Caco-2 (cell line): Measurements from ENCODE around the gene SLC25A15. TPM values are rescaled to one million over a fixed set of nuclear protein-coding genes. Genes with fewer than 3 reads are reported as not detected.

Experiments used
- BruUV-seq: library from RNA; stranded (reverse); fragments of 400-500 nt; replicated peaks from 2 replicates; lab custom pipeline; 2021; lab: Mats Ljungman, UMichigan
- CTCF ChIA-PET: fragments of 300-600 bp; sonication (Branson Sonifier 250); formaldehyde crosslinking; loops from one replicate; lab custom pipeline; 2022; ENCODE audit warnings: antibody characterized with exemption; lab: Charles Lee
- POLR2A ChIA-PET: fragments of 300-600 bp; sonication (Branson Sonifier 250); formaldehyde crosslinking; loops from one replicate; lab custom pipeline; 2022; ENCODE audit warnings: antibody characterized with exemption; lab: Charles Lee
- DNase-seq, 2 experiments: peaks; one replicate each; pipeline versions ENCODE4 v3.0.0 to v3.0.0-alpha.2; 2020 to 2022
- H3K27me3 ChIP-seq: replicated peaks from 2 replicates; pipeline ENCODE4 v1.6.0; 2011; ENCODE audit warnings: low read length; ENCODE audit not compliant: control insufficient read depth, insufficient read depth
- H3K36me3 ChIP-seq: 2 replicates; pipeline ENCODE4 v1.5.1; 2011; ENCODE audit warnings: low read length; ENCODE audit not compliant: control insufficient read depth, insufficient read depth
- H3K4me1 ChIP-seq: fragments of 250-450 bp; sonication (Bioruptor Pico); 2 replicates; pipeline ENCODE4 v1.5.1; 2020; ENCODE audit warnings: mild to moderate bottlenecking
- H3K4me3 ChIP-seq: 2 replicates; pipeline ENCODE4 v1.5.1; 2011; ENCODE audit warnings: low read depth, mild to moderate bottlenecking, control low read depth, low read length
- H3K9me3 ChIP-seq: fragments of 250-450 bp; sonication (Bioruptor Pico); 2 replicates; pipeline ENCODE4 v1.5.1; 2020; ENCODE audit warnings: mild to moderate bottlenecking, moderate library complexity
- H3K27ac Mint-ChIP-seq: one replicate; pipeline ENCODE4 v1.8.0; 2022; ENCODE audit warnings: mixed read lengths; ENCODE audit not compliant: unreplicated experiment
- H3K27me3 Mint-ChIP-seq: one replicate; pipeline ENCODE4 v1.8.0; 2022; ENCODE audit warnings: mixed read lengths; ENCODE audit not compliant: insufficient read depth, unreplicated experiment
- H3K36me3 Mint-ChIP-seq: one replicate; pipeline ENCODE4 v1.8.0; 2022; ENCODE audit warnings: mild to moderate bottlenecking, mixed read lengths; ENCODE audit not compliant: insufficient read depth, unreplicated experiment
- H3K4me1 Mint-ChIP-seq: one replicate; pipeline ENCODE4 v1.8.0; 2022; ENCODE audit warnings: low read depth, mixed read lengths; ENCODE audit not compliant: unreplicated experiment
- H3K4me3 Mint-ChIP-seq: one replicate; pipeline ENCODE4 v1.8.0; 2022; ENCODE audit warnings: mild to moderate bottlenecking, moderate library complexity, mixed read lengths; ENCODE audit not compliant: unreplicated experiment
- H3K9me3 Mint-ChIP-seq: one replicate; pipeline ENCODE4 v1.8.0; 2022; ENCODE audit warnings: mixed read lengths; ENCODE audit not compliant: unreplicated experiment
- intact Hi-C: fragments of 100-400 bp; cut with micrococcal nuclease; formaldehyde crosslinking; loops from one replicate; pipeline ENCODE4 v1.10.0; 2022; ENCODE audit not compliant: unreplicated experiment
- total RNA-seq: library from RNA; stranded (reverse); gene quantifications from 2 replicates; pipeline ENCODE4 v1.2.3, GENCODE V29; 2022
- TF ChIP-seq, protein P1 (sequence below), 2 experiments: fragments of 200-600 bp in 1 of 2; IDR thresholded peaks; 1 replicate in 1 of 2; 2 replicates in 1 of 2; pipeline versions ENCODE4 v1.5.1 to v1.8.0; 2011 to 2022; ENCODE audit warnings: antibody characterized with exemption in 1 of 2, control low read depth in 1 of 2, inconsistent platforms in 1 of 2, low read depth in 1 of 2, low read length in 1 of 2, mild to moderate bottlenecking in 1 of 2, moderate library complexity in 1 of 2; ENCODE audit not compliant: insufficient read depth in 1 of 2, severe bottlenecking in 1 of 2, unreplicated experiment in 1 of 2

SLC25A15 gene
- total RNA-seq, 1 experiment from 2014 or later = 27.4 TPM

DNA sequence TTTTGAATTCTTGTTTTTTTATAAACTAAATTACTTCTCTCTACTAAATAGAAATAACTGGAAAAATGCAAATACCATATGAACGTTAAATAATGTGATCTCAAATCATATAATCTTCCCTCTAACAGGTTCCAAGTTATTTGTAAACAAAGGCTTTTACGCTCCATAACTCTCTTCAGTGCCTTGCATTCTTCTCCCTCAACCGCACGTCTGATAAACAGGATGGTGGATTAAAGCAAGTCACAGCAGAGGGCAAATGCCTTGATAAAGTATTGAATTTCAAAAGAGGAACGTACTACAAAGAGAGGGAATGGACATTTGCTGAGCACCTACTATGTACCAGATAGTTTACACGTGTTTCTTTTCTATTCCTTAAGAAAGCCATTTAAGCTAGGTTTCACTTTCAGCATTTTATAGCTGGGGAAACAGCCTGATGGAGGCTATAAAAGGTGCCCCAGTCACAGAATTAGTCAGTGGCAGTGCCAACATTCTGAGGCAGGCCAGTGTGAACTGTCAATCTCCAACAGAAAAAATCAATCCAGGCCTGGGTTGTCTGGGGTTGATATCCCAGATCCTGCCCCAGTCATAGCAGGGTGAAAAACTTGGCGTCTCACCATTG, 34.2 kb upstream of the SLC25A15 start:
- DNase-seq = no peak
- H3K9me3 ChIP-seq = no peaks in the 10 kb centered on the region
- H3K4me1 ChIP-seq = no peaks in the 10 kb centered on the region
- intact Hi-C loops = no loop called here
- peaks cover 13% of the 10 kb centered on the region for H3K36me3 Mint-ChIP-seq
- no peaks in the 10 kb centered on the region for H3K27me3 Mint-ChIP-seq
- no peak overlapping the region for H3K4me3 Mint-ChIP-seq
- H3K27ac Mint-ChIP-seq = no peak overlapping the region
- no peaks in the 10 kb centered on the region for H3K4me1 Mint-ChIP-seq
- POLR2A ChIA-PET = no interaction called here
- TF ChIP-seq, protein P1, sequence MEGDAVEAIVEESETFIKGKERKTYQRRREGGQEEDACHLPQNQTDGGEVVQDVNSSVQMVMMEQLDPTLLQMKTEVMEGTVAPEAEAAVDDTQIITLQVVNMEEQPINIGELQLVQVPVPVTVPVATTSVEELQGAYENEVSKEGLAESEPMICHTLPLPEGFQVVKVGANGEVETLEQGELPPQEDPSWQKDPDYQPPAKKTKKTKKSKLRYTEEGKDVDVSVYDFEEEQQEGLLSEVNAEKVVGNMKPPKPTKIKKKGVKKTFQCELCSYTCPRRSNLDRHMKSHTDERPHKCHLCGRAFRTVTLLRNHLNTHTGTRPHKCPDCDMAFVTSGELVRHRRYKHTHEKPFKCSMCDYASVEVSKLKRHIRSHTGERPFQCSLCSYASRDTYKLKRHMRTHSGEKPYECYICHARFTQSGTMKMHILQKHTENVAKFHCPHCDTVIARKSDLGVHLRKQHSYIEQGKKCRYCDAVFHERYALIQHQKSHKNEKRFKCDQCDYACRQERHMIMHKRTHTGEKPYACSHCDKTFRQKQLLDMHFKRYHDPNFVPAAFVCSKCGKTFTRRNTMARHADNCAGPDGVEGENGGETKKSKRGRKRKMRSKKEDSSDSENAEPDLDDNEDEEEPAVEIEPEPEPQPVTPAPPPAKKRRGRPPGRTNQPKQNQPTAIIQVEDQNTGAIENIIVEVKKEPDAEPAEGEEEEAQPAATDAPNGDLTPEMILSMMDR (IDR thresholded peaks at IDR 0.05; ENCODE audit: insufficient read depth in 1 of 2, low read depth in 1 of 2, low read length in 1 of 2, severe bottlenecking in 1 of 2, unreplicated experiment in 1 of 2) = no peak
- CTCF ChIA-PET = no interaction called here
- H3K4me3 ChIP-seq = no peak overlapping the region
- H3K36me3 ChIP-seq = no peaks in the 10 kb centered on the region
- H3K9me3 Mint-ChIP-seq = no peaks in the 10 kb centered on the region
- H3K27me3 ChIP-seq = no peaks in the 10 kb centered on the region
- BruUV-seq = no TSS peak

DNA sequence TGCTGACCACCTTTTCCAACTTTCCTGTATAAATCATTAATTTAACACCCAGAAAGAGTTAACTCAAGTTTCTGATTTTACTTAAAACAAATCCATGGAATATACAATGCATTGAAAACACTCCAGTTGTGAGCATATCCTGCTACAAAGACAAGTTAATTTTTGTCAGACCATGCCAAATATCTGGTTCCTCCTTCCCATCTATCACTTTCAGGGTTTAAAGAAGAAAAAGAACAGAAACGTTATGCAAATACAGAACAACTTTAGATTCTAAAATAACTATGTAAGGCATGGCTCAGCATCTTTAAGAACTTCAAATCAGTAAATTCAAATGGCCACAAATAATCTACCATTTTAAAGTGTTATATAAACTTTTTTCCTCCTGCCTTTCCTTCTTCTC, 33.4 kb upstream of the SLC25A15 start:
- Histone ChIP-seq H3K4me1 (no peaks in the 10 kb centered on the region), H3K4me3 (no peak overlapping the region), H3K36me3 (no peaks in the 10 kb centered on the region), H3K27me3 (no peaks in the 10 kb centered on the region), H3K9me3 (no peaks in the 10 kb centered on the region)
- Mint-ChIP-seq H3K27me3 (no peaks in the 10 kb centered on the region), H3K27ac (no peak overlapping the region), H3K9me3 (no peaks in the 10 kb centered on the region), H3K4me1 (no peaks in the 10 kb centered on the region), H3K36me3 (peaks cover 13% of the 10 kb centered on the region), H3K4me3 (no peak overlapping the region)
- POLR2A ChIA-PET = no interaction called here
- CTCF ChIA-PET = no interaction called here
- TF ChIP-seq, protein P1 (IDR thresholded peaks at IDR 0.05; ENCODE audit: insufficient read depth in 1 of 2, low read depth in 1 of 2, low read length in 1 of 2, severe bottlenecking in 1 of 2, unreplicated experiment in 1 of 2) = no peak
- no peak for DNase-seq
- intact Hi-C loops = no loop called here
- BruUV-seq = no TSS peak

DNA sequence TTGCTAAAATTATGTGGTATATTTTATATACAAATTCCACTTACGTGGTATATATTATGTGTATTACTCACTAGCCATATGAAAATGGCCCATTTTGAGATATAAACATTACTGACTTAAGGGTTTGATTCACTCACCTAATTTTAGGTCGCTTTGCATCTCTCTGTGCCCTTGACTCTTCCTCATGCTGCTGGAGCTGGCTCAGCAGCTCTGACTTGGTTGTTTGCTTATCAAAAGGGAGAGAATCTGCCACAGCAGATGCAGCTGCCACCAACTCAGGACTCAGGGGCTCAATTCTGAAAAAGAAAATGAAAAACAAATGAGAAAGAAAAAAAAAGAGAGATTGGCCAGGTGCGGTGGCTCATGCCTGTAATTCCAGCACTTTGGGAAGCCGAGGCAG, 30.6 kb upstream of the SLC25A15 start:
- no peaks in the 10 kb centered on the region for H3K36me3 ChIP-seq
- H3K4me1 Mint-ChIP-seq = no peaks in the 10 kb centered on the region
- H3K27ac Mint-ChIP-seq = no peak overlapping the region
- no peaks in the 10 kb centered on the region for H3K4me1 ChIP-seq
- H3K9me3 ChIP-seq = no peaks in the 10 kb centered on the region
- peaks cover 23% of the 10 kb centered on the region for H3K36me3 Mint-ChIP-seq
- no peaks in the 10 kb centered on the region for H3K27me3 Mint-ChIP-seq
- CTCF ChIA-PET = no interaction called here
- no peaks in the 10 kb centered on the region for H3K9me3 Mint-ChIP-seq
- H3K4me3 ChIP-seq = no peak overlapping the region
- no peak for DNase-seq
- no TSS peak for BruUV-seq
- no peak overlapping the region for H3K4me3 Mint-ChIP-seq
- TF ChIP-seq, protein P1 (IDR thresholded peaks at IDR 0.05; ENCODE audit: insufficient read depth in 1 of 2, low read depth in 1 of 2, low read length in 1 of 2, severe bottlenecking in 1 of 2, unreplicated experiment in 1 of 2) = no peak
- POLR2A ChIA-PET = no interaction called here
- no peaks in the 10 kb centered on the region for H3K27me3 ChIP-seq
- intact Hi-C loops = no loop called here
